K562 (cell line): Measurements from ENCODE around the gene VSX2. TPM values are rescaled to one million over a fixed set of nuclear protein-coding genes. Genes with fewer than 3 reads are reported as not detected.

ENCODE experiments used
- ATAC-seq: fragments of 200-7000 bp; cut with Tn5 transposase; 3 replicates; pipeline ENCODE4 v1.9.1; 2020; ENCODE audit warnings: moderate library complexity
- BruUV-seq: library from RNA; stranded (reverse); fragments of 400-500 nt; replicated peaks from 2 replicates; lab custom pipeline; 2021; lab: Mats Ljungman, UMichigan
- CTCF ChIA-PET: fragments of 300-600 bp; formaldehyde crosslinking; extraction: SDS; loops from one replicate; lab custom pipeline; 2021; ENCODE audit warnings: low intra/inter-chr PET ratio; lab: Yijun Ruan, JAX
- POLR2A ChIA-PET: fragments of 300-600, 350-650 bp; sonication (Branson Sonifier 250); formaldehyde crosslinking; extraction: SDS; loops from one replicate; lab custom pipeline; 2021; ENCODE audit warnings: antibody characterized with exemption, inconsistent platforms; lab: Yijun Ruan, JAX
- DNase-seq, 4 experiments: peaks; one replicate each; pipeline versions ENCODE4 v3.0.0 to v3.0.0-alpha.2; 2011 to 2018; ENCODE audit warnings: low spot score in 3 of 4, mixed read lengths in 3 of 4; ENCODE audit errors: extremely low read depth in 1 of 4
- FAIRE-seq: peaks from 2 replicates; lab custom pipeline; 2011; peaks lifted over from hg19 to GRCh38; lab: Jason Lieb, UNC
- H2AFZ ChIP-seq: 2 replicates; pipeline ENCODE4 v1.6.0; 2011; ENCODE audit warnings: low read depth, low read length, control low read depth, inconsistent platforms
- H3K27ac ChIP-seq: fragments of 200-600 bp; 3 replicates; pipeline ENCODE4 v1.8.0; 2011; ENCODE audit warnings: low read depth, mild to moderate bottlenecking, control low read depth, inconsistent platforms, low read length, moderate library complexity, mixed read lengths; ENCODE audit errors: extremely low read depth
- H3K27me3 ChIP-seq, 2 experiments: fragments of 300-600 bp in 1 of 2; 2 replicates in 1 of 2; 3 replicates in 1 of 2; pipeline versions ENCODE4 v1.6.0 to v1.8.0; 2011; ENCODE audit warnings: inconsistent platforms in 2 of 2, low read length in 2 of 2, mild to moderate bottlenecking in 1 of 2, mixed read lengths in 1 of 2, moderate library complexity in 1 of 2; ENCODE audit not compliant: control insufficient read depth in 2 of 2, insufficient read depth in 2 of 2
- H3K36me3 ChIP-seq: fragments of 300-600 bp; 3 replicates; pipeline ENCODE4 v1.8.0; 2011; ENCODE audit warnings: mild to moderate bottlenecking, low read length, inconsistent platforms; ENCODE audit not compliant: control insufficient read depth, insufficient read depth
- H3K4me1 ChIP-seq, 2 experiments: fragments of 200-600 bp in 1 of 2; replicated peaks in 1 of 2; 2 replicates in 1 of 2; 3 replicates in 1 of 2; pipeline versions ENCODE4 v1.5.1 to v1.8.0; 2011; ENCODE audit warnings: inconsistent platforms in 2 of 2, low read length in 2 of 2, mild to moderate bottlenecking in 1 of 2, mixed read lengths in 1 of 2, moderate library complexity in 1 of 2; ENCODE audit not compliant: control insufficient read depth in 2 of 2, insufficient read depth in 2 of 2
- H3K4me2 ChIP-seq: 2 replicates; pipeline ENCODE4 v1.6.1; 2011; ENCODE audit warnings: low read length, control low read depth, inconsistent platforms, mixed read lengths; ENCODE audit not compliant: insufficient read depth
- H3K4me3 ChIP-seq: fragments of 200-600 bp; sonication (generic), shearing (Covaris generic); 2 replicates; pipeline ENCODE4 v1.5.1; 2016; ENCODE audit warnings: control low read depth, inconsistent platforms
- H3K79me2 ChIP-seq: fragments of 200-600 bp; 3 replicates; pipeline ENCODE4 v1.8.0; 2011; ENCODE audit warnings: low read length, inconsistent platforms; ENCODE audit not compliant: control insufficient read depth, insufficient read depth
- H3K9ac ChIP-seq, 2 experiments: 2 replicates each; pipeline versions ENCODE4 v1.6.0 to v1.6.1; 2011; ENCODE audit warnings: low read depth in 2 of 2, low read length in 2 of 2, control low read depth in 1 of 2, inconsistent platforms in 1 of 2, mild to moderate bottlenecking in 1 of 2, mixed read lengths in 1 of 2; ENCODE audit not compliant: insufficient read depth in 1 of 2
- H3K9me1 ChIP-seq: one replicate; pipeline ENCODE4 v1.6.0; 2011; ENCODE audit warnings: inconsistent platforms, mild to moderate bottlenecking, low read length, moderate library complexity; ENCODE audit not compliant: control insufficient read depth, insufficient read depth
- H3K9me3 ChIP-seq: replicated peaks from 2 replicates; pipeline ENCODE4 v1.5.1; 2011; ENCODE audit warnings: low read depth, low read length, inconsistent platforms; ENCODE audit not compliant: control insufficient read depth, insufficient read depth
- H4K20me1 ChIP-seq: replicated peaks from 2 replicates; pipeline ENCODE4 v1.6.1; 2011; ENCODE audit warnings: low read length, inconsistent platforms, mixed read lengths; ENCODE audit not compliant: control insufficient read depth, insufficient read depth
- CCAR2 ChIP-seq: fragments of 200-400 bp; formaldehyde crosslinking; IDR thresholded peaks from 2 replicates; pipeline ENCODE4 v1.6.1; 2017; ENCODE audit warnings: mild to moderate bottlenecking, low read depth, low read length
- DIDO1 ChIP-seq: fragments of 450-650 bp; IDR thresholded peaks from 2 replicates; pipeline ENCODE4 v1.6.1; 2016; ENCODE audit warnings: low read depth, missing biosample characterization, missing genetic modification characterization
- DNMT1 ChIP-seq: fragments of 450-650 bp; IDR thresholded peaks from 2 replicates; pipeline ENCODE4 v1.6.1; 2016; ENCODE audit warnings: antibody characterized with exemption, mild to moderate bottlenecking
- ETV6 ChIP-seq, 3 experiments: fragments of 150-350 bp in 1 of 3; sonication (generic) in 1 of 3; formaldehyde crosslinking in 1 of 3; IDR thresholded peaks; 2 replicates each; pipeline versions ENCODE4 v1.6.1 to v1.8.0; 2014 to 2022; ENCODE audit warnings: borderline replicate concordance in 2 of 3, low read depth in 2 of 3, antibody characterized with exemption in 1 of 3, low read length in 1 of 3, mild to moderate bottlenecking in 1 of 3, missing genetic modification reagents in 1 of 3
- GTF2F1 ChIP-seq: IDR thresholded peaks from 2 replicates; pipeline ENCODE4 v1.6.1; 2011; ENCODE audit warnings: low read depth, low read length, improper control_type of control experiment
- L3MBTL2 ChIP-seq: fragments of 450-650 bp; IDR thresholded peaks from 2 replicates; pipeline ENCODE4 v1.6.1; 2016; ENCODE audit warnings: mild to moderate bottlenecking, moderate library complexity
- NFE2L1 ChIP-seq: fragments of 450-650 bp; IDR thresholded peaks from 2 replicates; pipeline ENCODE4 v1.6.1; 2016; ENCODE audit warnings: missing genetic modification characterization, low read depth, mild to moderate bottlenecking, missing compliant biosample characterization, moderate library complexity, borderline replicate concordance
- PHB ChIP-seq: fragments of 250-450 bp; sonication (Bioruptor Pico); IDR thresholded peaks from 2 replicates; pipeline ENCODE4 v1.5.0; 2021
- ZBTB17 ChIP-seq: fragments of 450-650 bp; formaldehyde crosslinking; IDR thresholded peaks from 2 replicates; pipeline ENCODE4 v1.4.0; 2020; ENCODE audit warnings: mild to moderate bottlenecking
- ZNF140 ChIP-seq: fragments of 250-450 bp; sonication (Bioruptor Pico); IDR thresholded peaks from 2 replicates; pipeline ENCODE4 v1.8.0; 2021; ENCODE audit warnings: moderate library complexity, mild to moderate bottlenecking, inconsistent platforms
- ZNF24 ChIP-seq: fragments of 450-650 bp; IDR thresholded peaks from 2 replicates; pipeline ENCODE4 v1.6.1; 2016
- ZNF507 ChIP-seq: conservative IDR thresholded peaks from 2 replicates; pipeline ENCODE4 v1.6.1; 2017; ENCODE audit warnings: missing genetic modification characterization, missing compliant biosample characterization
- ZNF707 ChIP-seq: fragments of 250-450 bp; sonication (Bioruptor Pico); conservative IDR thresholded peaks from 2 replicates; pipeline ENCODE4 v1.8.0; 2022; ENCODE audit warnings: inconsistent platforms, mild to moderate bottlenecking, moderate library complexity
- WGBS: fragments of 100-300 bp; shearing (Covaris generic); methylation state at CpG from one replicate; pipeline ENCODE4 v1.1.6; 2016; ENCODE audit warnings: low coverage, mixed read lengths; ENCODE audit not compliant: insufficient coverage; ENCODE audit errors: missing lambda C conversion rate; 5-methylcytosine and 5-hydroxymethylcytosine counted together
- in situ Hi-C: fragments of 300-500 bp; cut with MboI; formaldehyde crosslinking; loops from 4 replicates; pipeline ENCODE4 v1.15.0; 2018; ENCODE audit warnings: inconsistent platforms, mixed read lengths
- intact Hi-C: fragments of 100-400 bp; cut with micrococcal nuclease; formaldehyde crosslinking; loops from 2 replicates; pipeline ENCODE4 v1.14.2; 2022
- polyA plus RNA-seq, 8 experiments: library from polyadenylated mRNA; depleted of rRNA in 4 of 8; stranded (reverse) in 5 of 8; unstranded in 3 of 8; fragments of >200 nt; fragmentation: Nextera tagmentation in 2 of 8; fragmentation: Illumina TruSeq in 1 of 8; extraction: Ambion mirVana in 2 of 8; extraction: Trizol in 1 of 8; gene quantifications; 2 replicates each; pipeline versions ENCODE4 v1.2.1 to v1.2.3, GENCODE V29; 2011 to 2014; ENCODE audit warnings: inconsistent platforms in 1 of 8, missing spikeins in 1 of 8
- total RNA-seq, 7 experiments: library from RNA; depleted of rRNA in 6 of 7; stranded (reverse); fragments of >200 nt in 6 of 7; fragmentation: Illumina TruSeq in 2 of 7; extraction: Trizol in 2 of 7; gene quantifications; 2 replicates each; pipeline versions ENCODE4 v1.2.1 to v1.2.3, GENCODE V29; 2011 to 2021; ENCODE audit warnings: low replicate concordance in 1 of 7
- TF ChIP-seq, protein P1 (sequence below), 2 experiments: fragments of 450-650 bp; IDR thresholded peaks; 2 replicates each; pipeline ENCODE4 v1.6.1; 2016
- TF ChIP-seq, protein P2 (sequence below): sonication (generic); formaldehyde crosslinking; IDR thresholded peaks from 2 replicates; pipeline ENCODE4 v1.8.0; 2022; ENCODE audit warnings: mild to moderate bottlenecking, missing genetic modification reagents

The VSX2 gene
- total and polyA plus RNA-seq, 9 of the 15 experiments (the other 6 are each of a cell fraction or from before 2014, with no cell fraction given): 0.04 TPM; not detected in 8

DNA sequence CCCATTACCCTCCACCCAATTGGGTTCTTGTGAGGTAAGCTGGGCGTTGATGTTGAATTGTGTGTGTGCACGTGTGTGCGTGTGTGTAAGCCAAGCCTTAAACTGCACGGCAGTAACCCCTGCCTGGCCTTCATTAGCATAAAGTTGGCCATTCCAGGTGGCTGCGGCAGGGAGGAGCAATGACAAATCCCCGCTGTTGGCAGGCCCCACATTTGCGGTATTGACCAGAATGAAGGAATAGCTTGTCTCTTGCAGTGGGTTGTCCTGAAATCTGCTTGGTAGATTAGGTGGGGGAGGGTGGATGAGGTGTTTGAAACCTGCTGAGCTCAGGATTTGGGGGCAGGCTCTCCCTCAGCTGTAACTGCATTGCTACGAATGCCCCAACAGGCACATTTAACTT, 7.3 kb downstream of the VSX2 start:
- Histone ChIP-seq H3K4me1 (no peaks in the 10 kb centered on the region; a peak in 1 of 5 replicates), H3K4me3 (no peak overlapping the region), H3K9me1 (no peaks in the 10 kb centered on the region), H3K79me2 (no peaks in the 10 kb centered on the region), H3K27ac (no peak overlapping the region), H2AFZ (no peak overlapping the region), H4K20me1 (0 out of 2 replicates have a peak, but pooled peaks cover 2% of the 10 kb centered on the region), H3K9ac (no peak overlapping the region), H3K9me3 (no peaks in the 10 kb centered on the region), H3K4me2 (no peak overlapping the region), H3K36me3 (no peaks in the 10 kb centered on the region), H3K27me3 (peaks cover 22 to 39% of the 10 kb centered on the region in 2 experiments)
- ATAC-seq (no peak; the same call in 2 of the 3 replicates), FAIRE-seq (no peak), DNase-seq (no peak)
- ChIA-PET POLR2A (interaction anchor here (0.6 to 1.2 kb wide), 2 partner anchors 29 to 1022 kb away, joined by 3 to 4 read pairs; no protein-coding TSS in a partner anchor), CTCF (no interaction called here)
- TF ChIP-seq ETV6 (IDR thresholded peaks at IDR 0.05; ENCODE audit: borderline replicate concordance in 1 of 2, low read depth in 2 of 2, low read length in 1 of 2): no peak
- TF ChIP-seq ETV6 (CRISPR knock-in tag; IDR thresholded peaks at IDR 0.05; ENCODE audit: borderline replicate concordance): no peak
- TF ChIP-seq, protein P1, sequence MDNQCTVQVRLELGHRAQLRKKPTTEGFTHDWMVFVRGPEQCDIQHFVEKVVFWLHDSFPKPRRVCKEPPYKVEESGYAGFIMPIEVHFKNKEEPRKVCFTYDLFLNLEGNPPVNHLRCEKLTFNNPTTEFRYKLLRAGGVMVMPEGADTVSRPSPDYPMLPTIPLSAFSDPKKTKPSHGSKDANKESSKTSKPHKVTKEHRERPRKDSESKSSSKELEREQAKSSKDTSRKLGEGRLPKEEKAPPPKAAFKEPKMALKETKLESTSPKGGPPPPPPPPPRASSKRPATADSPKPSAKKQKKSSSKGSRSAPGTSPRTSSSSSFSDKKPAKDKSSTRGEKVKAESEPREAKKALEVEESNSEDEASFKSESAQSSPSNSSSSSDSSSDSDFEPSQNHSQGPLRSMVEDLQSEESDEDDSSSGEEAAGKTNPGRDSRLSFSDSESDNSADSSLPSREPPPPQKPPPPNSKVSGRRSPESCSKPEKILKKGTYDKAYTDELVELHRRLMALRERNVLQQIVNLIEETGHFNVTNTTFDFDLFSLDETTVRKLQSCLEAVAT (IDR thresholded peaks at IDR 0.05): no peak
- TF ChIP-seq GTF2F1: no peak
- TF ChIP-seq PHB (CRISPR knock-in tag): no peak
- TF ChIP-seq, protein P2, sequence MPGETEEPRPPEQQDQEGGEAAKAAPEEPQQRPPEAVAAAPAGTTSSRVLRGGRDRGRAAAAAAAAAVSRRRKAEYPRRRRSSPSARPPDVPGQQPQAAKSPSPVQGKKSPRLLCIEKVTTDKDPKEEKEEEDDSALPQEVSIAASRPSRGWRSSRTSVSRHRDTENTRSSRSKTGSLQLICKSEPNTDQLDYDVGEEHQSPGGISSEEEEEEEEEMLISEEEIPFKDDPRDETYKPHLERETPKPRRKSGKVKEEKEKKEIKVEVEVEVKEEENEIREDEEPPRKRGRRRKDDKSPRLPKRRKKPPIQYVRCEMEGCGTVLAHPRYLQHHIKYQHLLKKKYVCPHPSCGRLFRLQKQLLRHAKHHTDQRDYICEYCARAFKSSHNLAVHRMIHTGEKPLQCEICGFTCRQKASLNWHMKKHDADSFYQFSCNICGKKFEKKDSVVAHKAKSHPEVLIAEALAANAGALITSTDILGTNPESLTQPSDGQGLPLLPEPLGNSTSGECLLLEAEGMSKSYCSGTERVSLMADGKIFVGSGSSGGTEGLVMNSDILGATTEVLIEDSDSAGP (CRISPR knock-in tag): no peak
- no peak for TF ChIP-seq DNMT1
- no peak for TF ChIP-seq ZBTB17 (CRISPR knock-in tag)
- no peak for TF ChIP-seq ZNF140 (CRISPR knock-in tag)
- no peak for TF ChIP-seq DIDO1
- no peak for TF ChIP-seq ZNF24
- TF ChIP-seq NFE2L1 (tag): no peak
- TF ChIP-seq L3MBTL2: no peak
- TF ChIP-seq ZNF707 (CRISPR knock-in tag): no peak
- TF ChIP-seq ZNF507: no peak
- no peak for TF ChIP-seq CCAR2
- intact Hi-C loops (no loop called here), in situ Hi-C loops (no loop called here)
- no TSS peak for BruUV-seq
- 3% methylated on average over 8 of the region's 8 CpGs for WGBS
